Right hindlimb (tissue), 1 donor: ENCODE measurements around the gene ASCC1.
"Not testable (repeated sequence)": the region's sequence is repeated elsewhere in the genome, so short reads cannot be mapped to it uniquely, and the experiment has no call there.

Experiments
- DNase-seq: peaks from one replicate; pipeline ENCODE4 v3.0.0-alpha.2; 2018

ASCC1 gene

DNA sequence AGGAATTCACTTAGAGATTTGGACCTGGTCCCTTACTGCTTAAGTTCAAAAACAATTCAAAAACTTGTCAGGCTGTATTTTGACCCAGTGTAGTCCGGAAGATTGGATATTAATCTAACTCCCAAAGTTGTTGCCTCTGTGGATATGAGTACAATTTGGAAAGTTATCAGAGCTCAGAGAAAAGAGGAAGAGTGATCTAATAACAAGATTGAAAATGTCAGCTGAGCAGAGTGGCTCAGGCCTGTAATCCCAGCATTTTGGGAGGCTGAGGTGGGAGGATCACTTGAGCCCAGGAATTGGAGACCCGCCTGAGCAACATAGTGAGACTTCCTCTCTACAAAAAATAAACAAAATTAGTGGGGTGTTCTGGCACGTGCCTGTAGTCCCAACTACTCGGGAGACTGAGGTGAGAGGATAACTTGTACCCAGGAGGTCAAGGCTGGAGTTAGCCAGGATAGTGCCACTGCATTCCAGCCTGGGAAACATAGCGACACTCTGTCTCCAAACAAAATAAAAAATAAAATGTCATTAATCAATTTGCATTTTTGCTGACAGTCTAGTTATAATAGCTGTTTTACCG is 3.2 kb upstream of the ASCC1 start:
- DNase-seq = no peak

- no peak for DNase-seq
Measured at GRCh38 chr10:72218726-72219125, 2.6 kb upstream of the ASCC1 start.

DNA sequence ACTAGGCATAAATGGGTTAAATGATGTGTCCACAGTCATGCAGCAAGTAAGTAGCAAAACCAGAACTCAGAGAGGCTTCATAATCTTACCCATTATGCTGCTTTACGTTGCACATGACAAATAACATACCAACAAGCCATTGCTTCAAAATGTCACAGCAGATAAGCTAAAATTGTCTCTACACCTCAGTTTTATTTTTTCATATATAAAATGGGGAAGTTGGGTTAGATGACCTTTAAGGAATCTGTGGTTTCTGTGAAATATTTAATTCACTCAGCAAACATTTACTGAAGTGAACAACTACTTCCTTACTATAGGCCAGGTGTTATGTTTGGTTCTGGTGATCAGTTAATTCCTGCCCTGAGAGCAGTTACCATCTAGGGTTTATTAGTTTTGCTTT is 2.2 kb upstream of the ASCC1 start:
- no peak for DNase-seq

GRCh38 chr10:72211832-72212231 is 4.2 kb downstream of the ASCC1 start:
- DNase-seq = not testable (repeated sequence)

- DNase-seq = not testable (repeated sequence)
Measured at GRCh38 chr10:72211381-72211780, 4.7 kb downstream of the ASCC1 start.

DNA sequence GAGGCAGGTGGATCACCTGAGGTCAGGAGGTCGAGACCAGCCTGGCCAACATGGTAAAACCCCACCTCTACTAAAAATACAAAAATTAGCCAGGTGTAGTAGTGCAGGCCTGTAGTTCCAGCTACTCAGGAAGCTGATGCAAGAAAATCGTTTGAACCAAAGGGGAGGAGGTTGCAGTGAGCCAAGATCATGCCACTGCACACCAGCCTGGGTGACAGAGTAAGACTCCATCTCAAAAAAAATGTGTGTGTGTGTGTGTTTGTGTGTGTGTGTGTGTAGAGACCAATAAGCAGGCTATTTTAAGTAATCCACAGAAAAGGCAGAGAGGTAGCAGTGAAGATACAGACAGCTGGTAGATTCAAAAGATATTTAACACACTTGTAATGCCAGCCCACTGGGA is 7.5 kb downstream of the ASCC1 start:
- DNase-seq = not testable (repeated sequence)

DNA sequence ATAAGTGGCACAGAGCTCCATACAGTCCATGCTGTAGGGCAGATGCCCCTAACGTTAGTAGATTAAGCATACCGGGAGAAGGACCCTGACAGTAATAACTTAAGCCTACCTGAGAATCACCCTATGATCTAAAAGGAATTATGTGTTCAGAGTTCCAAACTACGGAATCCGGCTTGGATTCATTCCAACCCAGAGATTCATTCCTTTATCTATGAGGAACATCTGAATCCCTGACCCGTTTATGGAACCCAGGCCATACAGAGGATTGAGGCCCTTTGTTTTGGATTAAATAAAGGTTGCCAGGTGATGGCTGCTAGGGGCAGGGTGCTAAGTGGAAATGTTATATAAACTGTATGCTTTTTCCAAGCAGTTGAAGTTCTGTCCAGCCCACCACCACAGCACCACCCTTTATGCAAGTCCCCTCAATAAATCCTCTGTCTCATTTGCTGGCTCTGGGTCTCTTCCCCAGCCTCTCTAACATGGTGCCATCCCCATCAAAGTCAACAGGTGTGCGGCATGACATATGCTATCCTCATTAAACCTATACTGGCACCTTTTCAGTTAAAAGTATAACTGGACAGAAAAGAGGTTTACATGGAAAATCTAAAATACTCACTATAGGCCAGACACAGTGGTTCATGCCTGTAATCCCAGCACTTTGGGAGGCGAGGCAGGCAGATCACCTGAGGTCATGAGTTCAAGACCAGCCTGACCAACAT is 9.4 kb downstream of the ASCC1 start:
- DNase-seq = no peak

GRCh38 chr10:72204724-72205123 is 11.4 kb downstream of the ASCC1 start:
- no peak for DNase-seq

DNA sequence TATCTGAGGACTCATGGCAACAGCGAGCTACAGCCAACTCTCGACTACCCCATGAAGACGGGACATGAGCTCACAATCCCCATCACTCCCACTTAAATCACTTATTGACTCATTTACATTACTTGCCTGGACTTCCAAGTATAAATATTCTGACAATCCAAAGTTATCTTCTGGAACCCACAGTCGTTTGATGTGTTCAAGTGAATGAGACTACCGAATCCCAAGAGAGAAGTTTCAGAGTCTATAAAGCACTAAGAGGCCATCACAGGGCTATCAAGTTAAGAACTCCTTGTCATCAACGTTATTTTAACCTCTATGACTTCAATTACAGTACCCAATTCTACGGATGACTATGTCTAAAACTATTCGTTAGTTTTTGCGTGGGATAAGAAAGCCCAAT is 11.8 kb downstream of the ASCC1 start:
- DNase-seq = no peak

GRCh38 chr10:72201293-72201692 is 14.8 kb downstream of the ASCC1 start:
- DNase-seq = no peak

DNA sequence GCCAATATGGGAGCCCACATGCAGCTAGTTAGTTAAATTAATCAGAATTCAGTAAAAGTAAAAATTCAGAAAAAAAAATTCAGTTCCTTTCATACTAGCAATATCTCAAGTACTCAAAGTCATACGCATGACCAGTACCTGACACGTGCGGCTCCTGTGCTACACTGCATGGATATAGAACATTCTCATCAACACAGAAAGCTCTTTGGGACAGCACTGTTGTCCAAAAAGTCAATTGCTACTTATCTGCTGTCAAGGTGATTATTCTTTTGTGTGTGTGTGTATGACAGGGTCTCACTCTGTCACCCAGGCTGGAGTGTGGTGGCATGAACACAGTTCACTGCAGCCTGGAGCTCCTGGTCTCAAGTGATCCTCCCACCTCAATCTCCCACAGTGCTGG is 15.2 kb downstream of the ASCC1 start:
- DNase-seq = no peak

DNA sequence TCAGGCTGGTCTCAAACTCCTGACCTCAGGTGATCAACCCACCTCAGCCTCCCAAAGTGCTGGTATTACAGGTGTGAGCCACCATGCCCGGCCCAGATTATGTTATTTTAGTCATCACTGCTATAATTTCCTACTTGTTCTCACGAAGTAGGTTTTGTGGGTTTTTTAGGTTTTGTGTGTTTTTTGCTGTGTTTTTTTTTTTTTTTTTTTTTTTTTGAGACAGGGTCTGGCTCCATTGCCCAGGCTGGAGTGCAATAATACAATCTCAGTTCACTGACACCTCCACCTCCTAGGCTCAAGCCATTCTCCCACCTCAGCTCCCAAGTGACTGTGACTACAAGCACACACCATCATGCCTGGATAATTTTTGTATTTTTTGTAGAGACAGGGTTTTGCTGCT is 21.1 kb downstream of the ASCC1 start:
- DNase-seq = no peak

GRCh38 chr10:72186982-72187330 is 29.1 kb downstream of the ASCC1 start:
- DNase-seq = no peak

GRCh38 chr10:72186258-72186981 is 29.7 kb downstream of the ASCC1 start:
- peak; percentile 30 for DNase-seq

- DNase-seq = no peak
Measured at GRCh38 chr10:72184156-72184555, 31.9 kb downstream of the ASCC1 start.

DNA sequence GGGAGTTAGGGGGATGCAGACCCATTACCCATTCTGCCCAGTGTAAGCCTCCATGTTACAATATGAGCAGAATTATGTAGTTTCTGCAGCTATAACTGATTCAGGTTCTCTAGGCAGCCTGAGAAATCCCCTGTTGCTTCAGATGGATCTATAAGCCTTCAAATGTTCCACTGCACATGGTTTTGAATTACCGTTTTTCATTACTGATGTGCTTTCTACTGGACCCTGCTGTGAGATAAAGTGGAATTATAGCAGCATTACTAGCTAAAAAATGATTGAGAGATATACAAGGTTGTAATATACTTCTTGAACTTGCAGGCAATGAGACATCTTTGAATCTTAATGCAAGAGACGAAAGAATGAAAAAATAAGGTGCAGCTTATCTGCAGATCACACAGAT is 38.6 kb downstream of the ASCC1 start:
- no peak for DNase-seq

GRCh38 chr10:72176701-72177100 is 39.4 kb downstream of the ASCC1 start:
- no peak for DNase-seq

- DNase-seq = no peak
Measured at GRCh38 chr10:72175149-72175548, 40.9 kb downstream of the ASCC1 start.

DNA sequence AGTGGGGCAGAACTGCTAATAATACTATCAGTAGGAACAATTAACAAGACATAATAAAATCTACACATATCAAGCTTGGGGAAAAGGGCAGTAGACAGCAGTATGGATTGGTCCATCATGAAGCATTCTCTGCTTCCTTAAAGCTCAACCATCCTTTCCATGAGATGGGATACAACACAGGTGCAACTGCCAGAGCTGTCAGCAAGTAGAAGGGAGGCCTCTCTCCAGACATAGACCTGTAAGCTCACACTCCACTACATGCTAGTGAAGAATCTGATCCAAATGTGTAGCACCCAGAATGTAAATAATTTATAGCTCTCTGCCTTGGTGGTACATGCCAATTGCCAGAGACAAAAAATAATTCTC is 41.8 kb downstream of the ASCC1 start:
- no peak for DNase-seq

GRCh38 chr10:72173619-72174296 is 42.3 kb downstream of the ASCC1 start:
- no peak for DNase-seq

DNA sequence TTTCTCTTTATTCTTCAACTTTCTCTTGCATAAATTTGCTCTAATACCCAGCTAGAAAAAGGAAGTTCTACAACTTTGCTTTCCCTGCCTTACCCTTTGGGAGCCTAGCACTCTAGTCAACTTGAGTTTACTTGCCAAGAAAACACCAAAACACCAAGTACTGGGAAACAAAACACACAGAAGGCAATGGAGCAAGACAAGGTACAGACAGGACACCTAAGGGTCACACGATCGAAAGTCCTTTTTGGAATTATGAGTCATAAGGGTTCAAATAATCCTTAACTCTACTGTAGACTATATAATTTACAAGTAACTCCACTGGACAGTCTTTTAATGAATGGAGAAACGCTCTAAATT is 42.8 kb downstream of the ASCC1 start:
- DNase-seq = no peak

GRCh38 chr10:72171175-72171630 is 44.9 kb downstream of the ASCC1 start:
- DNase-seq = no peak

DNA sequence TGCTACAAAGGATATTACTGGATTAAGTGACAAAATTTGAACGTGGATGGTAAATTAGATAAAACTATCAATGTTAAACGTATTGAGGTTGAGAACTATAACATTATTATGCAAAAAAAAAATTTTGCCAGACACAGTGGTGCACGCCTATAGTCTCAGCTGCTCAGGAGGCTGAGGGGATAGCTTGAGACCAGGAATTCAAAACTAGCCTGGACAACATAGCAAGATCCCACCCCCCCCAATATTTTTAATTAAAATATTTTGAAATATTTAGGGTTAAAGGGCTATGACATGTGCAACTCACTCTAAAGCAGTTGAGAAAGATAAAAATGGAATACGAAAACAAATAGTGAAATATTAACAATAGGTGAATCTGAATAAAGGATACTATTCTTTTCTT is 45.3 kb downstream of the ASCC1 start:
- DNase-seq = no peak

- no peak for DNase-seq
Measured at GRCh38 chr10:72170263-72170662, 45.8 kb downstream of the ASCC1 start.
